GM18907 (cell line): ENCODE measurements around the gene SNX32.
"Not testable (repeated sequence)": the region's sequence is repeated elsewhere in the genome, so short reads cannot be mapped to it uniquely, and the experiment has no call there.

Source experiments
- ATAC-seq: cut with Tn5 transposase; IDR thresholded peaks from one replicate; pipeline ENCODE4 v1.9.1; 2021; ENCODE audit warnings: mild to moderate bottlenecking, moderate library complexity; ENCODE audit not compliant: unreplicated experiment

Gene SNX32

GRCh38 chr11:65883058-65883761 lies 49.4 kb downstream of the SNX32 start:
- no peak for ATAC-seq

GRCh38 chr11:65883786-65884715 lies 50.3 kb downstream of the SNX32 start:
- ATAC-seq: no peak

- no peak for ATAC-seq
Measured at GRCh38 chr11:65884716-65885092, 50.9 kb downstream of the SNX32 start.

GRCh38 chr11:65885231-65885630 lies 51.5 kb downstream of the SNX32 start:
- no peak for ATAC-seq

DNA sequence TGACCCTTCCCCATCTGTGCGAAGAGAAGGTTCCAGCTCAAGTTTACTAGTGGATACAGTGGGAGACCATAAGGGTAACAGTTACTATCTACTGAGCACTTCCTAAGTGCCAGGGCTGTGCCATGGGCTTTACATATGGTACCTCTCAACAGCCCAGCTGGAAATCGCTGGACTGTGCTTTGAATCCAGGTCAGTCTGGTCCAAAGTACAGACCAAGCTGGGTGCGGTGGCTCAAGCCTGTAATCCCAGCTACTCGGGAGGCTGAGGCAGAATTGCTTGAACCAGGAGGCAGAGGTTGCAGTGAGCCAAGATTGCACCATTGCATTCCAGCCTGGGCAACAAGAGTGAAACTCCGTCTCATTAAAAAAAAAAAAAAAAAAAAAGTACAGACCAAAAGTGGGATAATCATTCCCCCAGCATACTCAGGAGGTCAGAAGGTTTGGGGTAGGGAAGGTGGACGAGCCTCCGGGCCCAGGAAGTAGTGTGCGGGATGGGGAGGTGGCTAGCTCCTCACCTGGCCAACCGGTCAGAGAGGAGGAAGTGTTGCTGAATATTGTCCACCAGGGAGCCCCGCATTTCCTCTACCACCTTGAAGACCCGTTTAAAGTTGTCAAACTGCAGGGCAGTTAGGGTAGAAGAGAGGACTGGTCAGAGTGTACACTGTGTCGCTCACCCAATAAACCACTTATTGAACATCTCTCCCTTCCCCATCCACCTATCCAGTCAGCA lies 52.2 kb downstream of the SNX32 start:
- ATAC-seq: no peak

- ATAC-seq: no peak
Measured at GRCh38 chr11:65886826-65887722, 53.3 kb downstream of the SNX32 start.

GRCh38 chr11:65887723-65888162 lies 54.0 kb downstream of the SNX32 start:
- no peak for ATAC-seq

DNA sequence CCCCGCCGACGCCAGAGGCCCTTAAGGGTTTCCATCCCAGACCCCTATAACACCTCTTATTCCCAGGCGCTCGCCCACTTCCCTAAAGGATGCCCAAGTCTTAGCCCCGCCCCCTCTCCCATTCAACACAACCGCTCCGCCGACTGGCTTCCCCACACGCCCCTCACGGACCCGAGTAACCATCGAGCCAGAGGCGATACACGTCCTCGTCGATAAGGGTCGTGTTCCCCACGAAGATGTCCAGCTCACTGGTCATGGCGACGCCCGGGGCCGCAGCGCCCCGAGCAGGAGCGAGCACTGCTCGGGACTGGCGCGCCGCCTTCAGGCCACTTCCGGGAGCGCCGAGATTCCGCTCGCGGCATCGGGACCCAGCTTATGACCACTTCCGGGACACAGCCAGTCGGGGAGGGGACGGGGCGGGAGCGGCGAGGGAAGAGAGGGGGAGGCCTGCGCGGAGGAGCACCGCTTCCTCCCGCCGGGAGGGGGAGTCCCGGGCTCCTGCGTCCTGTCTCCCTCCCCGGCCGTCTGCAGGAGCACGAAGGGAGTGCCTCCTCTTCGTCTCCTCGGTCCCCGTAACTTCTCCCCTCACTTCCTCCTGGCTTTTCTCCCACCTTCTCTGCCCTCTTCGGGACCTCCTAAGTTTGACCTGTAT lies 54.5 kb downstream of the SNX32 start, which contains the start of gene FIBP:
Gene FIBP, minus strand, starts transcription at position 309 of the 652 bp plus-strand sequence. Its CDS starts 53 bp downstream, at position 256.
- peak; percentile 51 for ATAC-seq

- peak; percentile 58 for ATAC-seq
Measured at GRCh38 chr11:65890324-65891218, 56.8 kb downstream of the SNX32 start, which contains the start of gene CCDC85B. Gene CCDC85B (plus strand): TSS chr11:65890673. CDS start chr11:65890784, 111 bp downstream.

DNA sequence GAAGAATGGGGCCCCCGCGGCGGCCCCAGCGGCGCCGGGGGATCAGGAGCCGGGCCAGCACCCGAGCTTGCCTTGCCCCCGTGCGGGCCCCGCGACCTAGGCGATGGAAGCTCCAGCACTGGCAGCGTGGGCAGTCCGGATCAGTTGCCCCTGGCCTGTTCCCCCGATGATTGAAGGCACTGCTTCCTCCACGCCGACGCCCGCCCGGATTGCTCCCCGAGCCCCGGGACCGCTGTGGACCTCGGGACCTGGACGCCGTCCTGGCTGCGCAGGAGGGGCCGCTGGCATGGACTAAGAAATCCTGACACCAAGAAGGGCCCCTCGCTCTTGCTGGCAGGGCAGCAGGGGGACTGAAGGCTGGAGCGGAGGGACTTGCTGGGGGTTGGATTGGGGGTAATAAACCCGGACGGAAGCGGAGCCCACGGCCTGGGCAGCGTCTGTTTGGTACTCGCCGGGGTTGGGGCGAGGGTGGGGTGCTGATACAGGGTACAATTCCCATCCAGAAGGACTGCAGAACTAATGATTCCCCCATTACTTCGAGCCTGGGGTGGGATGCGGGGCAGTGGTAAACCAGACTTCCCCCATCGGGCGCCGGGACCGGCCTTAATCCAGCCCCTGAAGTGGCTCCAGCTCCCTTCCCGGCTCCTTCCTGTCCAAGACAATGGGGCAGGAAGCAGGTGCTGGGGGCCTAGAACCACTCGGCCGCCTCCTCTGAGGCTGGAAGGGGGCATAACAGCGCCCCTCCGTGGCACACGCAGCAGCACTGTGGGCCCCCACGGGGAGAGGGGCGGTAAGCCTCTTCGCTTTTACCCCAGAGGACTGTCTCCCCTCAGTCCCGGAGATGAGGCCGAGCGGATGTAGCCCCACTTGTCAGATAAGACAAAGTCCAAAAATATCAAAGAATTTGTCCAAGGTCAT lies 57.7 kb downstream of the SNX32 start:
- no peak for ATAC-seq

DNA sequence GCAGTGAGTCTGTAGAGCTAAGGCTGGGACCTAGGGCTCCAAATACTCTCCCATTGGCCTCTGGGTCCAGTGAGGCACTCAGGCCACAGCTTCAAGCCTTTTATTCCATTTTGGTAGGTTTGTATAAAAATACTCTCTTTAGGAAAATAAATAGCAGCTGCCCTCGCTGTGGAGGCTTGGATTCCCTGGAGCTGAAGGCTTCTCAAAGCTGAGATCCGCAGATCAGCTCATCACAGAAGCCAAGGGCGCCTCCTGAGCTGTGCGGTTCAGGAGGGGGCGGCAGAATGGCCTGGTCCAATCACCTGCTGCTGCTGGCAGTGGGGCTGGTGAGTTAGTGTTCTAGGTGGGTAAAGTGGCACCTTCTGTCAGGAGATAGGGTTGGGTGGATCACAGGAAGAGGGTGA lies 58.4 kb downstream of the SNX32 start:
- not testable (repeated sequence) for ATAC-seq

GRCh38 chr11:65892661-65893317 lies 59.0 kb downstream of the SNX32 start:
- ATAC-seq: no peak

- ATAC-seq: no peak
Measured at GRCh38 chr11:65894034-65894591, 60.4 kb downstream of the SNX32 start.

GRCh38 chr11:65895482-65895981 lies 61.8 kb downstream of the SNX32 start:
- ATAC-seq: no peak

DNA sequence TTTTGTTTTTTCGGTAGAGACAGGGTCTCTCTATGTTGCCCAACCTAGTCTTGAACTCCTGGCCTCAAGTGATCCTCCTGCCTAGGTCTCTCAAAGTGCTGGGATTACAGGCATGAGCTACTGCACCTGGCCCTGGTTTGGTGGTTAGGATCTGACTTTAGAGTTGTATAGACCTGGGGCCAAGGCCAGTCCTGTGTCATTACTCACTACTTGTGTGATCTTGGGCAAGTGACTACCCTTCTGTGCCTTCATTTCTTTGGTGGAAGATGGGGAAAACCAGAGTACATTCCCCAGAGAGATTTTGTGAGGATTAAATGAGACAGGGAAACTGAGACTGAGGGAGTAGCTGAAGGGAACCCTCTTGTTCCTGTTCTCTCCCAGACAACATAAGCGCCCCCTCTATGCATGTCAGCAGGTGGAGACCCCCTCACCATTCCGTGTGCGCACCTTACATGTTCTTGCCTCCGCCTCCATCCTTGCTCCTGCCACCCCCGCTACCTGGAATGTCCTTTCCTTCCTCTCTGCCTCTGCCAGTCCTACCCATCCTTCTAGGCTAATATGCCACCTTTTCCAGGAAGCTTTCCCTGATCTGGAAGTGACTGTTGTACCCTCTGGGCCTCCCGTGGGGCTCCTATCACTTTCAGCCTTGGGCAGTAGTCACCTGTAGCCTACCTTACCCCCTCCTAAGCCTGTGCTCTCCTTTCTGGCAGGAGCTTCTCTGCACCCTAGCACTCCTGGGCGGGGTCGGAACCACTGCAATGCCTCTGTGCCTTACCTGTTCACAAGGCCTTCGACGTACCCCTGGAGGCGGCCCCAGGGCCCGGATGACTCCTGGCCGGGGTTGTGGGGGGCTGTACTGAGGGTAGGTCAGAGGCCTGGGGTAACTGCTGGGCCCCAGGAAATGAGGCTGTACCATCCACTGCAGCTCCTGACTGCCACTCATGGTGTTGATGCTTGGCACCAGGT lies 62.6 kb downstream of the SNX32 start:
- ATAC-seq: no peak
